HG03442 (cell line): ENCODE results near the gene PDIA2.

Experiments
- ATAC-seq: cut with Tn5 transposase; IDR thresholded peaks from one replicate; pipeline ENCODE4 v1.9.1; 2021; ENCODE audit warnings: mild to moderate bottlenecking, moderate library complexity; ENCODE audit not compliant: unreplicated experiment

The PDIA2 gene

GRCh38 chr16:296276-296675, 13.3 kb downstream of the PDIA2 start:
- no peak for ATAC-seq

GRCh38 chr16:296806-297510, 14.0 kb downstream of the PDIA2 start:
- ATAC-seq: no peak

- ATAC-seq: no peak
Observed at GRCh38 chr16:297832-298231, 14.9 kb downstream of the PDIA2 start.

GRCh38 chr16:301235-301634, 18.3 kb downstream of the PDIA2 start:
- no peak for ATAC-seq

- no peak for ATAC-seq
Observed at GRCh38 chr16:301950-302349, 19.0 kb downstream of the PDIA2 start.

GRCh38 chr16:303760-304505, 21.0 kb downstream of the PDIA2 start:
- no peak for ATAC-seq

GRCh38 chr16:305916-306626, 23.1 kb downstream of the PDIA2 start:
- no peak for ATAC-seq

GRCh38 chr16:306911-307370, 24.0 kb downstream of the PDIA2 start:
- ATAC-seq: no peak

GRCh38 chr16:307691-308312, 24.8 kb downstream of the PDIA2 start:
- ATAC-seq: no peak

- ATAC-seq: no peak
Observed at GRCh38 chr16:309476-309875, 26.5 kb downstream of the PDIA2 start.

GRCh38 chr16:311725-312124, 28.8 kb downstream of the PDIA2 start:
- no peak for ATAC-seq

GRCh38 chr16:314351-314750, 31.4 kb downstream of the PDIA2 start:
- no peak for ATAC-seq

GRCh38 chr16:314795-315299, 31.9 kb downstream of the PDIA2 start:
- ATAC-seq: no peak

- ATAC-seq: no peak
Observed at GRCh38 chr16:316741-317464, 33.9 kb downstream of the PDIA2 start.

GRCh38 chr16:317583-317982, 34.6 kb downstream of the PDIA2 start:
- ATAC-seq: no peak

- no peak for ATAC-seq
Observed at GRCh38 chr16:318628-319027, 35.7 kb downstream of the PDIA2 start.

GRCh38 chr16:320206-320605, 37.2 kb downstream of the PDIA2 start:
- ATAC-seq: no peak

- ATAC-seq: no peak
Observed at GRCh38 chr16:321532-321931, 38.6 kb downstream of the PDIA2 start.

- ATAC-seq: no peak
Observed at GRCh38 chr16:322476-323143, 39.6 kb downstream of the PDIA2 start.

- no peak for ATAC-seq
Observed at GRCh38 chr16:324201-324450, 41.2 kb downstream of the PDIA2 start.
